Measurements from ENCODE around the gene MEIKIN. TPM values are rescaled to one million over a fixed set of nuclear protein-coding genes. Genes with fewer than 3 reads are reported as not detected.

The MEIKIN gene
- total and polyA plus RNA-seq, 2 donors (not counting 3 experiments of a cell fraction or from before 2014, with no cell fraction given), result not detected

DNA sequence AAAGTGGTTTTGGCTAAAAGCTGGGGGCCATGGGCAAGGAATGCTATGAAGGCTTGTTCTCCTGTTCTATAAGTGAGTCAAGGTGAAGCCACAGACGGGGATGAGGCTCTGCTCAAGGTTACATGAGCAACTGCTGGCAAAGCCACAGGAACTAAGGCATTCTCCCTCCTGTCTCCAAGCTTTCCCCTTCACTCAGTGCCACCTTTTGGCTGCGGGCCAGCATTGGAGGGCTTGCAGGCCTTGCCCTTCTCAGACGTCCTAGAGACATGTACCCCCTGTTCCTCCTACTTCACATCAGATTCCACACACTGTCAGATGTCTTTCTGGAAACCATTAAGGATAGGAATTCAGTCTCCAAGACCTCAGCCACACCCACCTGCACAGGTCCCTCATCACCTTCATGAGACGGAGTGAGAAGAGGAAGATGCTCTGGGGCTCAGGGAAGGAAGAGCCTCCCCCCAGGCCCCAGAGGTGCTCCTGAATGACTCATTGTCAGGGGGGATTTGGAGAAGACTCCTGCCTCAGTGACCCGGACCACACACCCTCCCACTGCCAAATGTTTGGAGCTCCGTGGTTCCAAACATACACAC, 20.5 kb upstream of the MEIKIN start:
- dilution Hi-C loops (cut with MboI; ENCODE audit: extremely low pct_ligation_motif_present, low sequenced_read_pairs), result no loop called here
- Histone ChIP-seq H3K4me3 (replicated peaks in 1 of 3; ENCODE audit: insufficient read depth in 1 of 3, low read depth in 1 of 3, low read length in 3 of 3) (no peak overlapping the region), H3K36me3 (ENCODE audit: control insufficient read depth in 2 of 2, extremely low read depth in 1 of 2, insufficient read depth in 2 of 2, low read length in 2 of 2) (no peaks in the 10 kb centered on the region), H3K9me3 (replicated peaks; ENCODE audit: control insufficient read depth, insufficient read depth, low read length) (no peaks in the 10 kb centered on the region), H3K9me1 (replicated peaks; ENCODE audit: control insufficient read depth, extremely low read depth, insufficient read depth, low read length) (no peaks in the 10 kb centered on the region), H3K79me2 (ENCODE audit: control insufficient read depth, insufficient read depth, low read length) (no peaks in the 10 kb centered on the region), H3K27ac (ENCODE audit: insufficient read depth, low read depth, low read length) (no peak overlapping the region), H4K20me1 (replicated peaks; ENCODE audit: control insufficient read depth, extremely low read depth, insufficient read depth, low read length) (no peaks in the 10 kb centered on the region), H3K4me2 (ENCODE audit: insufficient read depth, low read length) (no peak overlapping the region), H3K27me3 (ENCODE audit: control insufficient read depth in 2 of 2, insufficient read depth in 2 of 2, low read length in 2 of 2) (no peaks in the 10 kb centered on the region), H3K4me1 (ENCODE audit: control insufficient read depth, extremely low read depth, insufficient read depth, low read length) (no peaks in the 10 kb centered on the region), H2AFZ (ENCODE audit: low read depth, low read length) (no peak overlapping the region), H3K9ac (replicated peaks; ENCODE audit: extremely low read depth, insufficient read depth, low read length) (no peak overlapping the region)
- no peak for FAIRE-seq
- BruUV-seq (replicated peaks), result no TSS peak
- POLR2A ChIA-PET, result no interaction called here
- intact Hi-C loops (cut with micrococcal nuclease), result no loop called here
- TF ChIP-seq FOS (IDR thresholded peaks at IDR 0.05; ENCODE audit: borderline replicate concordance, insufficient read depth, low read length), result no peak
- TF ChIP-seq GATA2 (IDR thresholded peaks at IDR 0.05; ENCODE audit: insufficient read depth, insufficient read length, low read depth, low read length), result no peak
- TF ChIP-seq, protein P1, sequence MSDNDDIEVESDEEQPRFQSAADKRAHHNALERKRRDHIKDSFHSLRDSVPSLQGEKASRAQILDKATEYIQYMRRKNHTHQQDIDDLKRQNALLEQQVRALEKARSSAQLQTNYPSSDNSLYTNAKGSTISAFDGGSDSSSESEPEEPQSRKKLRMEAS (IDR thresholded peaks at IDR 0.05; ENCODE audit: insufficient read depth, insufficient read length), result no peak
- no peak for TF ChIP-seq EZH2 (IDR thresholded peaks at IDR 0.05; ENCODE audit: borderline replicate concordance, low read depth, low read length, severe bottlenecking)
- TF ChIP-seq POLR2A (IDR thresholded peaks at IDR 0.05; ENCODE audit: low read depth, low read length), result no peak
- TF ChIP-seq MYC (IDR thresholded peaks at IDR 0.05; ENCODE audit: low read depth, low read length), result no peak
- no peak for TF ChIP-seq JUN (IDR thresholded peaks at IDR 0.05; ENCODE audit: borderline replicate concordance, insufficient read depth, insufficient read length, low read depth)
- TF ChIP-seq, protein P2, sequence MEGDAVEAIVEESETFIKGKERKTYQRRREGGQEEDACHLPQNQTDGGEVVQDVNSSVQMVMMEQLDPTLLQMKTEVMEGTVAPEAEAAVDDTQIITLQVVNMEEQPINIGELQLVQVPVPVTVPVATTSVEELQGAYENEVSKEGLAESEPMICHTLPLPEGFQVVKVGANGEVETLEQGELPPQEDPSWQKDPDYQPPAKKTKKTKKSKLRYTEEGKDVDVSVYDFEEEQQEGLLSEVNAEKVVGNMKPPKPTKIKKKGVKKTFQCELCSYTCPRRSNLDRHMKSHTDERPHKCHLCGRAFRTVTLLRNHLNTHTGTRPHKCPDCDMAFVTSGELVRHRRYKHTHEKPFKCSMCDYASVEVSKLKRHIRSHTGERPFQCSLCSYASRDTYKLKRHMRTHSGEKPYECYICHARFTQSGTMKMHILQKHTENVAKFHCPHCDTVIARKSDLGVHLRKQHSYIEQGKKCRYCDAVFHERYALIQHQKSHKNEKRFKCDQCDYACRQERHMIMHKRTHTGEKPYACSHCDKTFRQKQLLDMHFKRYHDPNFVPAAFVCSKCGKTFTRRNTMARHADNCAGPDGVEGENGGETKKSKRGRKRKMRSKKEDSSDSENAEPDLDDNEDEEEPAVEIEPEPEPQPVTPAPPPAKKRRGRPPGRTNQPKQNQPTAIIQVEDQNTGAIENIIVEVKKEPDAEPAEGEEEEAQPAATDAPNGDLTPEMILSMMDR (IDR thresholded peaks at IDR 0.05; ENCODE audit: extremely low read depth in 1 of 2, insufficient read depth in 1 of 2, low read depth in 1 of 2, low read length in 2 of 2), result no peak
- TF ChIP-seq POLR2AphosphoS5 (IDR thresholded peaks at IDR 0.05; ENCODE audit: insufficient read depth, low read depth, low read length), result no peak
- CTCF ChIA-PET, result no interaction called here
- no peak for DNase-seq (ENCODE audit: low read depth, low spot score)

Data from endothelial cell of umbilical vein (primary cell).